Panc1 (cell line): ENCODE measurements around the gene GGN. TPM values are rescaled to one million over a fixed set of nuclear protein-coding genes. Genes with fewer than 3 reads are reported as not detected.

Experiments
- ATAC-seq: fragments of 200-7000 bp; cut with Tn5 transposase; 2 replicates; pipeline ENCODE4 v1.9.1; 2020; ENCODE audit warnings: mild to moderate bottlenecking, moderate library complexity
- BruUV-seq: library from RNA; stranded (reverse); fragments of 400-500 nt; replicated peaks from 2 replicates; lab custom pipeline; 2021; lab: Mats Ljungman, UMichigan
- CTCF ChIA-PET: fragments of 300-600 bp; sonication (Branson Sonifier 250); formaldehyde crosslinking; loops from one replicate; lab custom pipeline; 2022; ENCODE audit warnings: antibody characterized with exemption; lab: Charles Lee
- POLR2A ChIA-PET: fragments of 300-600 bp; sonication (Branson Sonifier 250); formaldehyde crosslinking; loops from one replicate; lab custom pipeline; 2022; ENCODE audit warnings: antibody characterized with exemption; lab: Charles Lee
- DNase-seq: peaks from one replicate; pipeline ENCODE4 v3.0.0-alpha.2; 2010; ENCODE audit warnings: low read depth, low spot score
- H3K27ac ChIP-seq: 2 replicates; pipeline ENCODE4 v1.5.1; 2011; ENCODE audit warnings: mild to moderate bottlenecking, low read length, inconsistent platforms
- H3K27me3 ChIP-seq: fragments of 200-500 bp; sonication (Bioruptor generic); 2 replicates; pipeline ENCODE4 v1.6.0; 2014; ENCODE audit warnings: low read length, inconsistent platforms; ENCODE audit not compliant: control insufficient read depth, insufficient read depth
- H3K36me3 ChIP-seq: fragments of 200-500 bp; sonication (Bioruptor generic); 2 replicates; pipeline ENCODE4 v1.5.1; 2014; ENCODE audit warnings: inconsistent platforms, mild to moderate bottlenecking, low read length, moderate library complexity; ENCODE audit not compliant: control insufficient read depth, insufficient read depth
- H3K4me1 ChIP-seq: 2 replicates; pipeline ENCODE4 v1.5.1; 2011; ENCODE audit warnings: inconsistent platforms, mild to moderate bottlenecking, low read length, moderate library complexity; ENCODE audit not compliant: control insufficient read depth, insufficient read depth
- H3K4me3 ChIP-seq, 2 experiments: 2 replicates each; pipeline ENCODE4 v1.5.1; 2011 to 2012; ENCODE audit warnings: low read depth in 2 of 2, low read length in 2 of 2, mild to moderate bottlenecking in 2 of 2, inconsistent platforms in 1 of 2, moderate library complexity in 1 of 2
- H3K9me3 ChIP-seq: fragments of 200-500 bp; sonication (Bioruptor generic); 2 replicates; pipeline ENCODE4 v1.5.1; 2014; ENCODE audit warnings: low read depth, mild to moderate bottlenecking, inconsistent platforms, low read length, moderate library complexity; ENCODE audit not compliant: control insufficient read depth, insufficient read depth
- POLR2AphosphoS5 ChIP-seq: IDR thresholded peaks from 2 replicates; pipeline ENCODE4 v1.6.1; 2012; ENCODE audit warnings: mild to moderate bottlenecking, low read depth, low read length, moderate library complexity
- SIN3A ChIP-seq: IDR thresholded peaks from 2 replicates; pipeline ENCODE4 v1.6.1; 2012; ENCODE audit warnings: low read depth, mild to moderate bottlenecking, low read length, moderate library complexity, borderline replicate concordance; ENCODE audit not compliant: insufficient read depth
- TCF7L2 ChIP-seq: IDR thresholded peaks from 2 replicates; pipeline ENCODE4 v1.6.1; 2011; ENCODE audit warnings: mild to moderate bottlenecking, low read depth, low read length, inconsistent platforms
- in situ Hi-C: cut with HindIII; loops from 2 replicates; pipeline ENCODE4 v1.10.0; 2016; ENCODE audit warnings: low sequenced_read_pairs, low pct_unique_long_range_greater_than_20kb
- intact Hi-C: fragments of 100-400 bp; cut with micrococcal nuclease; formaldehyde crosslinking; loops from one replicate; pipeline ENCODE4 v1.10.0; 2022; ENCODE audit not compliant: unreplicated experiment
- total RNA-seq: library from RNA; stranded (reverse); gene quantifications from one replicate; pipeline ENCODE4 v1.2.1, GENCODE V29; 2021; ENCODE audit not compliant: unreplicated experiment
- TF ChIP-seq, protein P1 (sequence below): fragments of 450-650 bp; IDR thresholded peaks from 2 replicates; pipeline ENCODE4 v1.5.1; 2017; ENCODE audit warnings: mild to moderate bottlenecking
- TF ChIP-seq, protein P2 (sequence below), 2 experiments: IDR thresholded peaks; 2 replicates each; pipeline ENCODE4 v1.6.1; 2011 to 2012; ENCODE audit warnings: low read depth in 2 of 2, control low read depth in 1 of 2, low read length in 1 of 2, mild to moderate bottlenecking in 1 of 2, moderate library complexity in 1 of 2; ENCODE audit not compliant: insufficient read depth in 1 of 2

The GGN gene
- total RNA-seq, 1 experiment from 2014 or later = 1.4 TPM

DNA sequence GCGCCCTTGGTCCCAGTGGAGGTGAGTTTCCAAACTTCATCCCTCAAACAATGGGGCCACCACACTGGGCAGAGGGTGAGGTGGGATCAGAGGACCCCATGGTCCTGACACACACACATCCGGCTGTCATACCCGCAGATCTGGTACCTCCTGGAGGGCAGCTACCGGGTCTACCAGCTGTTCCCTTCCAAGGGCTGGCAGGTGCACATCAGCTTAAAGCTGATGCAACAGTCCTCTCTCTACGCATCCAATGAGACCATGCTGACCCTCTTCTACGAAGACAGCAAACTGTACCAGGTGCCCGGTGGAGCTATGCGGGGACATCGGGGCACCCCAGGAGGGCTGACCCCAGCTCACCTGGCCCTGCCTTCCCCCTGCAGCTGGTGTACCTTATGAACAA, 27.5 kb downstream of the GGN start:
- H3K27me3 ChIP-seq = peaks cover 10% of the 10 kb centered on the region
- in situ Hi-C loops (no loop called here), intact Hi-C loops (no loop called here)
- TF ChIP-seq, protein P1, sequence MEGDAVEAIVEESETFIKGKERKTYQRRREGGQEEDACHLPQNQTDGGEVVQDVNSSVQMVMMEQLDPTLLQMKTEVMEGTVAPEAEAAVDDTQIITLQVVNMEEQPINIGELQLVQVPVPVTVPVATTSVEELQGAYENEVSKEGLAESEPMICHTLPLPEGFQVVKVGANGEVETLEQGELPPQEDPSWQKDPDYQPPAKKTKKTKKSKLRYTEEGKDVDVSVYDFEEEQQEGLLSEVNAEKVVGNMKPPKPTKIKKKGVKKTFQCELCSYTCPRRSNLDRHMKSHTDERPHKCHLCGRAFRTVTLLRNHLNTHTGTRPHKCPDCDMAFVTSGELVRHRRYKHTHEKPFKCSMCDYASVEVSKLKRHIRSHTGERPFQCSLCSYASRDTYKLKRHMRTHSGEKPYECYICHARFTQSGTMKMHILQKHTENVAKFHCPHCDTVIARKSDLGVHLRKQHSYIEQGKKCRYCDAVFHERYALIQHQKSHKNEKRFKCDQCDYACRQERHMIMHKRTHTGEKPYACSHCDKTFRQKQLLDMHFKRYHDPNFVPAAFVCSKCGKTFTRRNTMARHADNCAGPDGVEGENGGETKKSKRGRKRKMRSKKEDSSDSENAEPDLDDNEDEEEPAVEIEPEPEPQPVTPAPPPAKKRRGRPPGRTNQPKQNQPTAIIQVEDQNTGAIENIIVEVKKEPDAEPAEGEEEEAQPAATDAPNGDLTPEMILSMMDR = no peak
- TF ChIP-seq POLR2AphosphoS5 (no peak), SIN3A (no peak), TCF7L2 (no peak)
- TF ChIP-seq, protein P2, sequence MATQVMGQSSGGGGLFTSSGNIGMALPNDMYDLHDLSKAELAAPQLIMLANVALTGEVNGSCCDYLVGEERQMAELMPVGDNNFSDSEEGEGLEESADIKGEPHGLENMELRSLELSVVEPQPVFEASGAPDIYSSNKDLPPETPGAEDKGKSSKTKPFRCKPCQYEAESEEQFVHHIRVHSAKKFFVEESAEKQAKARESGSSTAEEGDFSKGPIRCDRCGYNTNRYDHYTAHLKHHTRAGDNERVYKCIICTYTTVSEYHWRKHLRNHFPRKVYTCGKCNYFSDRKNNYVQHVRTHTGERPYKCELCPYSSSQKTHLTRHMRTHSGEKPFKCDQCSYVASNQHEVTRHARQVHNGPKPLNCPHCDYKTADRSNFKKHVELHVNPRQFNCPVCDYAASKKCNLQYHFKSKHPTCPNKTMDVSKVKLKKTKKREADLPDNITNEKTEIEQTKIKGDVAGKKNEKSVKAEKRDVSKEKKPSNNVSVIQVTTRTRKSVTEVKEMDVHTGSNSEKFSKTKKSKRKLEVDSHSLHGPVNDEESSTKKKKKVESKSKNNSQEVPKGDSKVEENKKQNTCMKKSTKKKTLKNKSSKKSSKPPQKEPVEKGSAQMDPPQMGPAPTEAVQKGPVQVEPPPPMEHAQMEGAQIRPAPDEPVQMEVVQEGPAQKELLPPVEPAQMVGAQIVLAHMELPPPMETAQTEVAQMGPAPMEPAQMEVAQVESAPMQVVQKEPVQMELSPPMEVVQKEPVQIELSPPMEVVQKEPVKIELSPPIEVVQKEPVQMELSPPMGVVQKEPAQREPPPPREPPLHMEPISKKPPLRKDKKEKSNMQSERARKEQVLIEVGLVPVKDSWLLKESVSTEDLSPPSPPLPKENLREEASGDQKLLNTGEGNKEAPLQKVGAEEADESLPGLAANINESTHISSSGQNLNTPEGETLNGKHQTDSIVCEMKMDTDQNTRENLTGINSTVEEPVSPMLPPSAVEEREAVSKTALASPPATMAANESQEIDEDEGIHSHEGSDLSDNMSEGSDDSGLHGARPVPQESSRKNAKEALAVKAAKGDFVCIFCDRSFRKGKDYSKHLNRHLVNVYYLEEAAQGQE (IDR thresholded peaks at IDR 0.05; ENCODE audit: insufficient read depth in 1 of 2, low read depth in 2 of 2, low read length in 1 of 2) = no peak
- POLR2A ChIA-PET = interaction anchor here (0.8 kb wide), 1 partner anchor 28 kb away, joined by 6 read pairs; the partner anchor contains the start of gene GGN
- ATAC-seq = no peak
- H3K27ac ChIP-seq = no peak overlapping the region
- BruUV-seq = no TSS peak
- CTCF ChIA-PET = no interaction called here
- H3K36me3 ChIP-seq = no peaks in the 10 kb centered on the region
- no peak overlapping the region for H3K4me3 ChIP-seq
- 0 out of 2 replicates have a peak, but pooled peaks cover 3% of the 10 kb centered on the region for H3K4me1 ChIP-seq
- DNase-seq = no peak
- no peaks in the 10 kb centered on the region for H3K9me3 ChIP-seq

DNA sequence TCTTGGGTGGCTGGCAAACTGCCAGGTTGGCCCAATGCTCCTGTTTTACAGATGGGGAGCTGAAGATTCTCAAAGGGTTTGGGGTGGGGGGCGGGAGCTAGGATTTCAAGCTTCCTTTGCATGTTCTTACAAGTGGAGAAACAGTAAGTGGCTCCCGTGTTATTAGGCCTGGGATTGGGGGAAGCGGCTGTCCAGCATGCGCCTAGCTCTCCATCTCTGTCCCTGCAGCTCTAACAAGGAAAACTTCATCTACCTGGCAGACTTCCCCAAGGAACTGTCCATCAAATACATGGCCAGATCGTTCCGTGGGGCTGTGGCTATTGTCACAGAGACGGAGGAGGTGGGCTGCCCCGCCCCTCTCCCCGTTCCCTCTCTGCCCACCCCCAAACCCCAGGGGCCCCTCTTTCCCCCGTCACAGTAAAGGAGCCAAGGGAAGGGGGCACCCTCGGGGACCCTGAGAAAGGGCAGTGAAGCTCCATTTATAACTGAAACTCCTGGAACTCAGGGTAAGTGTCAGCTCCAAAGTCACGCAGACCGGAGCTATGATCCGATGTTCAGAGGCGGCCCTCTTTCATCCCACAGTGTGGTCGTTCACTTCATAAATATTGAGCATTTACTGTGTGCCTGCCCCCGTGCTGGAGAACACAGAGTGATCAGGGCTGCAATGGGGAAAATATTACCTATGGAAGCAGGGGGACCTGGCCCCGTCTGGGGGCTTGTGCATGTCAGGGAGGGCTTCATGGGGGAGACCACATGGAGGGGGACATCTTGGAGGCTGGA, 28.4 kb downstream of the GGN start:
- Histone ChIP-seq H3K4me3 (no peak overlapping the region), H3K27me3 (peaks cover 10% of the 10 kb centered on the region), H3K27ac (no peak overlapping the region), H3K4me1 (0 out of 2 replicates have a peak, but pooled peaks cover 3% of the 10 kb centered on the region), H3K9me3 (no peaks in the 10 kb centered on the region), H3K36me3 (no peaks in the 10 kb centered on the region)
- ChIA-PET POLR2A (interaction anchor here (0.9 kb wide), 1 partner anchor 17 kb away, joined by 3 read pairs; no protein-coding TSS in a partner anchor), CTCF (no interaction called here)
- no TSS peak for BruUV-seq
- TF ChIP-seq, protein P2 (IDR thresholded peaks at IDR 0.05; ENCODE audit: insufficient read depth in 1 of 2, low read depth in 2 of 2, low read length in 1 of 2) = no peak
- TF ChIP-seq TCF7L2 = peak; percentile 51; the same call in 1 of the 2 replicates
- no peak for TF ChIP-seq SIN3A
- TF ChIP-seq, protein P1 = no peak
- DNase-seq (no peak), ATAC-seq (no peak)
- intact Hi-C loops = no loop called here
- in situ Hi-C loops = no loop called here
